ENCODE data around the gene PPP1R12A.
"Not testable (repeated sequence)": the region's sequence is repeated elsewhere in the genome, so short reads cannot be mapped to it uniquely, and the experiment has no call there.

Gene PPP1R12A

GRCh38 chr12:79935021-79935623, at the start of gene PPP1R12A:
PPP1R12A (minus strand) TSS chr12:79935097; CDS start chr12:79934931, 166 bp downstream.
- peak; percentile 97 for DNase-seq

GRCh38 chr12:79983986-79984620, 49.2 kb upstream of the PPP1R12A start:
- DNase-seq, result no peak

GRCh38 chr12:79983492-79983891, 48.6 kb upstream of the PPP1R12A start:
- DNase-seq, result no peak

GRCh38 chr12:79982086-79983062, 47.5 kb upstream of the PPP1R12A start:
- no peak for DNase-seq

GRCh38 chr12:79978692-79979091, 43.8 kb upstream of the PPP1R12A start:
- no peak for DNase-seq

GRCh38 chr12:79977856-79978460, 43.1 kb upstream of the PPP1R12A start:
- not testable (repeated sequence) for DNase-seq

- DNase-seq, result no peak
Measured at GRCh38 chr12:79975143-79975542, 40.2 kb upstream of the PPP1R12A start.

GRCh38 chr12:79973801-79974200, 38.9 kb upstream of the PPP1R12A start:
- no peak for DNase-seq

- DNase-seq, result no peak
Measured at GRCh38 chr12:79964100-79964627, 29.3 kb upstream of the PPP1R12A start.

- DNase-seq, result no peak
Measured at GRCh38 chr12:79961411-79961810, 26.5 kb upstream of the PPP1R12A start.

- DNase-seq, result no peak
Measured at GRCh38 chr12:79959484-79959883, 24.6 kb upstream of the PPP1R12A start.

- DNase-seq, result no peak
Measured at GRCh38 chr12:79956896-79957295, 22.0 kb upstream of the PPP1R12A start.

- DNase-seq, result no peak
Measured at GRCh38 chr12:79955561-79955960, 20.7 kb upstream of the PPP1R12A start.

- DNase-seq, result no peak
Measured at GRCh38 chr12:79954037-79954610, 19.2 kb upstream of the PPP1R12A start.

GRCh38 chr12:79949098-79949497, 14.2 kb upstream of the PPP1R12A start:
- no peak for DNase-seq

GRCh38 chr12:79945433-79945832, 10.5 kb upstream of the PPP1R12A start:
- no peak for DNase-seq

GRCh38 chr12:79944565-79944964, 9.7 kb upstream of the PPP1R12A start:
- DNase-seq, result no peak

- DNase-seq, result not testable (repeated sequence)
Measured at GRCh38 chr12:79942846-79943245, 7.9 kb upstream of the PPP1R12A start.

- no peak for DNase-seq
Measured at GRCh38 chr12:79939728-79940310, 4.9 kb upstream of the PPP1R12A start.

GRCh38 chr12:79938843-79939242, 3.9 kb upstream of the PPP1R12A start:
- peak; percentile 5 for DNase-seq

GRCh38 chr12:79936670-79937069, 1.8 kb upstream of the PPP1R12A start:
- no peak for DNase-seq

Measured in NCI-H345 (cell line).